Neural cell (in vitro differentiated cells): ENCODE results near the gene GPR25. TPM values are rescaled to one million over a fixed set of nuclear protein-coding genes. Genes with fewer than 3 reads are reported as not detected.

Source experiments
- H2AFZ ChIP-seq: fragments of 200-600, 300-800 bp; sonication (generic), shearing (Covaris generic); 2 replicates; pipeline ENCODE4 v1.6.0; 2014; ENCODE audit warnings: low read depth, mild to moderate bottlenecking, antibody characterized with exemption, low read length, moderate library complexity
- H3F3A ChIP-seq: fragments of 200-600 bp; shearing (Covaris generic); 2 replicates; pipeline ENCODE4 v1.6.1; 2016; ENCODE audit warnings: mild to moderate bottlenecking, moderate library complexity, mixed read lengths, antibody characterized with exemption, low read length; ENCODE audit not compliant: insufficient read depth, poor library complexity, severe bottlenecking
- H3K27ac ChIP-seq: fragments of 200-600, 300-800 bp; sonication (generic), shearing (Covaris generic); 2 replicates; pipeline ENCODE4 v1.5.1; 2014; ENCODE audit warnings: mild to moderate bottlenecking, low read length, moderate library complexity
- H3K27me3 ChIP-seq: fragments of 300-800, 200-600 bp; sonication (generic), shearing (Covaris generic); 2 replicates; pipeline ENCODE4 v1.6.0; 2014; ENCODE audit warnings: mild to moderate bottlenecking, low read depth, low read length, moderate library complexity; ENCODE audit not compliant: insufficient read depth
- H3K36me3 ChIP-seq: fragments of 300-800, 200-600 bp; sonication (generic), shearing (Covaris generic); 2 replicates; pipeline ENCODE4 v1.5.1; 2014; ENCODE audit warnings: mild to moderate bottlenecking, antibody characterized with exemption, low read length, moderate library complexity; ENCODE audit not compliant: insufficient read depth
- H3K4me2 ChIP-seq: fragments of 300-800, 200-600 bp; sonication (generic), shearing (Covaris generic); 2 replicates; pipeline ENCODE4 v1.6.0; 2014; ENCODE audit warnings: mild to moderate bottlenecking, low read length
- H3K4me3 ChIP-seq: fragments of 300-800, 200-600 bp; sonication (generic), shearing (Covaris generic); 2 replicates; pipeline ENCODE4 v1.5.1; 2014; ENCODE audit warnings: mild to moderate bottlenecking, low read length, moderate library complexity
- H3K79me2 ChIP-seq: fragments of 200-600 bp; shearing (Covaris generic); replicated peaks from 2 replicates; pipeline ENCODE4 v1.6.0; 2014; ENCODE audit warnings: mild to moderate bottlenecking, low read length, moderate library complexity; ENCODE audit not compliant: insufficient read depth
- H3K9ac ChIP-seq: fragments of 300-800, 200-600 bp; sonication (generic), shearing (Covaris generic); 2 replicates; pipeline ENCODE4 v1.6.1; 2016; ENCODE audit warnings: mild to moderate bottlenecking, low read length, mixed read lengths
- H3K9me2 ChIP-seq: fragments of 200-600 bp; shearing (Covaris generic); 2 replicates; pipeline ENCODE4 v1.6.1; 2016; ENCODE audit warnings: mild to moderate bottlenecking, low read length, mixed read lengths; ENCODE audit not compliant: insufficient read depth
- H3K9me3 ChIP-seq: fragments of 200-600, 300-800 bp; sonication (generic), shearing (Covaris generic); 2 replicates; pipeline ENCODE4 v1.6.1; 2016; ENCODE audit warnings: mild to moderate bottlenecking, mixed run types, low read length, moderate library complexity, mixed read lengths
- H4K20me1 ChIP-seq: fragments of 200-600 bp; shearing (Covaris generic); 2 replicates; pipeline ENCODE4 v1.6.1; 2016; ENCODE audit warnings: mild to moderate bottlenecking, mixed run types; ENCODE audit not compliant: insufficient read depth
- CTCF ChIP-seq: fragments of 450-650 bp; IDR thresholded peaks from 2 replicates; pipeline ENCODE4 v1.5.1; 2014; ENCODE audit warnings: antibody characterized with exemption, mild to moderate bottlenecking, moderate library complexity; ENCODE audit not compliant: poor library complexity, severe bottlenecking
- EP300 ChIP-seq: fragments of 450-650 bp; conservative IDR thresholded peaks from 2 replicates; pipeline ENCODE4 v1.6.1; 2014; ENCODE audit warnings: antibody characterized with exemption, mild to moderate bottlenecking, moderate library complexity; ENCODE audit not compliant: poor library complexity, severe bottlenecking
- EZH2 ChIP-seq: fragments of 200-600, 300-800 bp; shearing (Covaris generic), sonication (generic); IDR thresholded peaks from 2 replicates; pipeline ENCODE4 v1.6.1; 2014; ENCODE audit warnings: antibody characterized with exemption, low read length, borderline replicate concordance, mild to moderate bottlenecking; ENCODE audit not compliant: insufficient read depth, poor library complexity, severe bottlenecking
- MXI1 ChIP-seq: fragments of 450-650 bp; conservative IDR thresholded peaks from 2 replicates; pipeline ENCODE4 v1.6.1; 2014; ENCODE audit warnings: antibody characterized with exemption, mild to moderate bottlenecking; ENCODE audit not compliant: poor library complexity, severe bottlenecking
- POLR2AphosphoS5 ChIP-seq: IDR thresholded peaks from 2 replicates; pipeline ENCODE4 v1.6.1; 2012
- RAD21 ChIP-seq: fragments of 450-650 bp; conservative IDR thresholded peaks from 2 replicates; pipeline ENCODE4 v1.6.1; 2014; ENCODE audit warnings: antibody characterized with exemption, mild to moderate bottlenecking, moderate library complexity
- REST ChIP-seq: IDR thresholded peaks from 2 replicates; pipeline ENCODE4 v1.6.1; 2012; ENCODE audit warnings: borderline replicate concordance
- SMC3 ChIP-seq: fragments of 450-650 bp; conservative IDR thresholded peaks from 2 replicates; pipeline ENCODE4 v1.6.1; 2014; ENCODE audit warnings: antibody characterized with exemption, mild to moderate bottlenecking, moderate library complexity; ENCODE audit not compliant: poor library complexity
- TAF1 ChIP-seq: IDR thresholded peaks from 2 replicates; pipeline ENCODE4 v1.6.1; 2012; ENCODE audit warnings: low read depth
- polyA plus RNA-seq: library from polyadenylated mRNA; depleted of rRNA; stranded (reverse); fragments of >200 nt; gene quantifications from 2 replicates; pipeline ENCODE4 v1.2.3, GENCODE V29; 2014

GPR25 gene
- polyA plus RNA-seq, 1 donor from 2014 or later, result not detected

- no peaks in the 10 kb centered on the region for H3K27me3 ChIP-seq
- no peak overlapping the region for H3K27ac ChIP-seq
- no peak overlapping the region for H2AFZ ChIP-seq
- no peak overlapping the region for H3K4me3 ChIP-seq
- no peaks in the 10 kb centered on the region for H3K9me3 ChIP-seq
- no peak overlapping the region for H3K9ac ChIP-seq
- no peaks in the 10 kb centered on the region for H4K20me1 ChIP-seq
- no peaks in the 10 kb centered on the region for H3K36me3 ChIP-seq
- no peak for TF ChIP-seq CTCF
- TF ChIP-seq EP300, result no peak
- no peak for TF ChIP-seq EZH2
- TF ChIP-seq RAD21, result no peak
- no peak for TF ChIP-seq POLR2AphosphoS5
- TF ChIP-seq TAF1, result no peak
- TF ChIP-seq REST, result no peak
- TF ChIP-seq MXI1, result no peak
- no peak for TF ChIP-seq SMC3
- H3K9me2 ChIP-seq, result no peaks in the 10 kb centered on the region
- H3K79me2 ChIP-seq, result no peaks in the 10 kb centered on the region
- no peak overlapping the region for H3K4me2 ChIP-seq
- no peaks in the 10 kb centered on the region for H3F3A ChIP-seq
Measured at GRCh38 chr1:200908191-200908868, 35.5 kb downstream of the GPR25 start.

- TF ChIP-seq EP300, result no peak
- TF ChIP-seq MXI1, result no peak
- TF ChIP-seq CTCF, result no peak
- TF ChIP-seq SMC3, result no peak
- no peak for TF ChIP-seq REST
- H3K4me2 ChIP-seq, result no peak overlapping the region
- H3K9ac ChIP-seq, result no peak overlapping the region
- H3K27ac ChIP-seq, result no peak overlapping the region
- no peaks in the 10 kb centered on the region for H3F3A ChIP-seq
- no peak overlapping the region for H2AFZ ChIP-seq
- no peaks in the 10 kb centered on the region for H4K20me1 ChIP-seq
- no peaks in the 10 kb centered on the region for H3K9me2 ChIP-seq
- H3K36me3 ChIP-seq, result no peaks in the 10 kb centered on the region
- H3K79me2 ChIP-seq, result no peaks in the 10 kb centered on the region
- H3K27me3 ChIP-seq, result no peaks in the 10 kb centered on the region
- H3K9me3 ChIP-seq, result no peaks in the 10 kb centered on the region
- H3K4me3 ChIP-seq, result no peak overlapping the region
Measured at GRCh38 chr1:200909071-200909470, 36.3 kb downstream of the GPR25 start.
